H4 (cell line): ENCODE measurements around the gene PCDHB6. TPM values are rescaled to one million over a fixed set of nuclear protein-coding genes. Genes with fewer than 3 reads are reported as not detected.
"Not testable (repeated sequence)": the region's sequence is repeated elsewhere in the genome, so short reads cannot be mapped to it uniquely, and the experiment has no call there.

Experiments used
- DNase-seq: peaks from one replicate; pipeline ENCODE4 v3.0.0-alpha.2; 2015; ENCODE audit warnings: low spot score
- total RNA-seq: library from RNA; depleted of rRNA; stranded (reverse); fragments of >200 nt; shearing (Covaris generic); gene quantifications from 2 replicates; pipeline ENCODE4 v1.2.3, GENCODE V29; 2014; rRNA removed

PCDHB6 gene
- total RNA-seq = 3.6 and 4.1 TPM in 2 replicates

DNA sequence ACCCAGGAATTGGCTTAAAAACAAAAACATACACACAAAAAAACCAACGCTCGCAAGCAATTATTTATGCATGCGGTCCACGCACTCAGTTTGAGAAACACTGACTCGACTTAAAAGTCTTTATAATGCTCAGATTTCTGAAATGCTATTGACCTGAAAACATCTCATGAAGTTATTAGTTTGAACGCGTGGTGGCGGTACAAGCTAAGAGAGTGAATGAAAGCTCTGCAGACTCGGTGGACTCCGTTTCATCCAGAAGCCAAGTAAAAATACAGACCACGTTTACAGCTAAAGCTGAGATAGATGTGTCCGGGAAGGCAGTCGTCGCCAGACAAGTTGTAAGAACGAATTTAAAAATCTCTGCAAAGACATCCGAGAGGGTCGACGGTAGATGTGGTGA is at the start of gene PCDHB6:
TSS of gene PCDHB6 (plus strand) at position 246 of the 400 bp plus-strand sequence. CDS start 201 bp downstream, outside the sequence.
- DNase-seq = peak; percentile 34

- DNase-seq = no peak
Observed at GRCh38 chr5:141100243-141100805, 49.5 kb upstream of the PCDHB6 start, which contains the start of gene PCDHB3. Gene PCDHB3, plus strand, starts transcription at chr5:141100473. Its CDS starts 177 bp downstream, at chr5:141100650.

GRCh38 chr5:141101059-141101458 is 48.8 kb upstream of the PCDHB6 start:
- DNase-seq = no peak

GRCh38 chr5:141102070-141102469 is 47.8 kb upstream of the PCDHB6 start:
- DNase-seq = not testable (repeated sequence)

DNA sequence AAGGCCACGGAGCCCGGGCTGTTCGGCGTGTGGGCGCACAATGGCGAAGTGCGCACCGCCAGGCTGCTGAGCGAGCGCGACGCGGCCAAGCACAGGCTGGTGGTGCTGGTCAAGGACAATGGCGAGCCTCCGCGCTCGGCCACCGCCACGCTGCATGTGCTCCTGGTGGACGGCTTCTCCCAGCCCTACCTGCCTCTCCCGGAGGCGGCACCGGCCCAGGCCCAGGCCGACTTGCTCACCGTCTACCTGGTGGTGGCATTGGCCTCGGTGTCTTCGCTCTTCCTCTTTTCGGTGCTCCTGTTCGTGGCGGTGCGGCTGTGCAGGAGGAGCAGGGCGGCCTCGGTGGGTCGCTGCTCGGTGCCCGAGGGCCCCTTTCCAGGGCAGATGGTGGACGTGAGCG is 47.4 kb upstream of the PCDHB6 start:
- DNase-seq = not testable (repeated sequence)

- DNase-seq = no peak
Observed at GRCh38 chr5:141105350-141105749, 44.5 kb upstream of the PCDHB6 start.

DNA sequence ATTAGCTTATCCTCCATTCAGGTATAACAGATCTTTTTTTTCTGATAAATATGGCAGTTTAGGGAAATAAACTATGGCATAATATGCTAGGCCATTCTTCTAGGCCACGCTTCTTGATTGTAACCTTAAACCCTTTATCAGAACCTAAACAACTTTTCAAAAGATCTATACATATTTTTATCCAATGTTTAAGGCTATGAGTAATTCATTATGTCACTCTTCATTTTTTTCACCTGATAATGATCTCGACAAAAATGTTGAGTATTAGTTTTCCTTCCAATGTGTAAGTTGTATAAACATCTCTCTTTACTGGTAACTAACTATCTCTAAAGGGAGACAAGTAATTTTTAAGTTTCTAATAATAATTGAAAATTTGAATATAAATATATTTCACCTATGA is 30.6 kb upstream of the PCDHB6 start:
- DNase-seq = no peak

- DNase-seq = no peak
Observed at GRCh38 chr5:141121563-141121962, 28.3 kb upstream of the PCDHB6 start, which contains the start of gene PCDHB4. Gene PCDHB4, plus strand, starts transcription at chr5:141121818. Its CDS starts 181 bp downstream, at chr5:141121999.

DNA sequence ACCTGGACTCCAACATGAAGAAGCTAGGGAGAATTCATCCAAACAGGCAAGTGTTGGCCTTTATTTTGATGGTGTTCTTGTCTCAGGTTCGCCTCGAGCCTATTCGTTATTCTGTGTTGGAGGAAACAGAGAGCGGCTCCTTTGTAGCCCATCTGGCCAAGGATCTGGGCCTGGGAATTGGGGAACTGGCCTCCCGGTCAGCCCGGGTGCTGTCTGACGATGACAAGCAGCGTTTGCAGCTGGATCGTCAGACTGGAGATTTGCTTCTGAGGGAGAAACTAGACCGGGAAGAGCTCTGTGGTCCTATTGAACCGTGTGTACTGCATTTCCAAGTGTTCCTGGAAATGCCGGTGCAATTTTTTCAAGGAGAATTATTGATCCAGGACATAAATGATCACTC is 27.9 kb upstream of the PCDHB6 start:
- DNase-seq = no peak

DNA sequence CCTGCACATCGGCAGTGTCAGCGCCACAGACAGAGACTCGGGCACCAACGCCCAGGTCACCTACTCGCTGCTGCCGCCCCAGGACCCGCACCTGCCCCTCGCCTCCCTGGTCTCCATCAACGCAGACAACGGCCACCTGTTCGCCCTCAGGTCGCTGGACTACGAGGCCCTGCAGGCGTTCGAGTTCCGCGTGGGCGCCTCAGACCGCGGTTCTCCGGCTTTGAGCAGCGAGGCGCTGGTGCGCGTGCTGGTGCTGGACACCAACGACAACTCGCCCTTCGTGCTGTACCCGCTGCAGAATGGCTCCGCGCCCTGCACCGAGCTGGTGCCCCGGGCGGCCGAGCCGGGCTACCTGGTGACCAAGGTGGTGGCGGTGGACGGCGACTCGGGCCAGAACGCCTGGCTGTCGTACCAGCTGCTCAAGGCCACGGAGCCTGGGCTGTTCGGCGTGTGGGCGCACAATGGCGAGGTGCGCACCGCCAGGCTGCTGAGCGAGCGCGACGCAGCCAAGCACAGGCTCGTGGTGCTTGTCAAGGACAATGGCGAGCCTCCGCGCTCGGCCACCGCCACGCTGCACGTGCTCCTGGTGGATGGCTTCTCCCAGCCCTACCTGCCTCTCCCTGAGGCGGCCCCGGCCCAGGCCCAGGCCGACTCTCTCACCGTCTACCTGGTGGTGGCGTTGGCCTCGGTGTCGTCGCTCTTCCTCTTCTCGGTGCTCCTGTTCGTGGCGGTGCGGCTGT is 26.3 kb upstream of the PCDHB6 start:
- not testable (repeated sequence) for DNase-seq

DNA sequence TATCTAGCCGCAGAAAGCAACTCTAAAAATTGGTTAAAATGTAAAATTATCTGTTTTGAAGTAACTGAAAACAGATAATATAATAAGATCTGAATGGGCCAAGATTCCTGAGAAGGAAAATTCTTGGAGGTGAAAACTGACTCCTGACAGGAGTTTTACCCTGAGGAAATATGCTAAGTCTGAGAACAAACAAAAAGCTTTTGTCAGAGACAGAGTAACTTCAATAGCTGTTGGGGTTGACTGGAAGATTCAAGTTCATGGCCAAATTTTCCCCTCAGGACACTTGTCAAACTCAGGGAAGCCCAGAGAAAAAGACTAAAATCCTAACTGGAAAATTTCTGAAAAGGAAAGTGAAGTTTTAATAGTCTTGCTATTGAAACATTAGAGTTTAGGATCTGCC is 22.6 kb upstream of the PCDHB6 start:
- DNase-seq = no peak

DNA sequence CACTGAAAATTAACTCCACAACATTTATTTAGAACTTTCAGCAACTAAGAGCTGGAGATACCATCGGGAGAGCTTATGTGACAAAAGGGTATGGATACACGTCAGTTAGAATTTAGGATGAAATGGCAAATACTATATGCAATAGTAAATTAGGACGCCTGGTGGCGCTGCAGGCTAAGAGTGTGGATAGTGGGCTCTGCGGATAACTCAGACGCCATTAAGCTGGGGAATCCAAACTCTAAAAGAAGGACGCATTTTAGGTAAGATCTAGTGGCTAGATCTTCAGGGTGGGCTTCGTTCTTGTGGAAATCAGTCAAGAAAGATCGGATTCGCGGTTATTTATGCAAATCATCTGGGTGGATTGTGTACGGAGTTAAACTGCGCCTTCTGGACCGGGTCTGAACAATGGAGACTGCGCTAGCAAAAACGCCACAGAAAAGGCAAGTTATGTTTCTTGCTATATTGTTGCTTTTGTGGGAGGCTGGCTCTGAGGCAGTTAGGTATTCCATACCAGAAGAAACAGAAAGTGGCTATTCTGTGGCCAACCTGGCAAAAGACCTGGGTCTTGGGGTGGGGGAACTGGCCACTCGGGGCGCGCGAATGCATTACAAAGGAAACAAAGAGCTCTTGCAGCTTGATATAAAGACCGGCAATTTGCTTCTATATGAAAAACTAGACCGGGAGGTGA is 14.7 kb upstream of the PCDHB6 start, which contains the start of gene PCDHB5:
TSS of gene PCDHB5 (plus strand) at position 177 of the 688 bp plus-strand sequence. CDS start at position 406, 229 bp downstream.
- DNase-seq = no peak

DNA sequence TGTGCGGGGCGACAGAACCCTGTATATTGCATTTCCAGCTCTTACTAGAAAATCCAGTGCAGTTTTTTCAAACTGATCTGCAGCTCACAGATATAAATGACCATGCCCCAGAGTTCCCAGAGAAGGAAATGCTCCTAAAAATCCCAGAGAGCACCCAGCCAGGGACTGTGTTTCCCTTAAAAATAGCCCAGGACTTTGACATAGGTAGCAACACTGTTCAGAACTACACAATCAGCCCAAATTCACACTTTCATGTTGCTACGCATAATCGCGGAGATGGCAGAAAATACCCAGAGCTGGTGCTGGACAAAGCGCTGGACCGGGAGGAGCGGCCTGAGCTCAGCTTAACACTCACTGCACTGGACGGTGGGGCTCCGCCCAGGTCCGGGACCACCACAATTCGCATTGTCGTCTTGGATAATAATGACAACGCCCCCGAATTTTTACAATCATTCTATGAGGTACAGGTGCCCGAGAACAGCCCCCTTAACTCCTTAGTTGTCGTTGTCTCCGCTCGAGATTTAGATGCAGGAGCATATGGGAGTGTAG is 14.1 kb upstream of the PCDHB6 start:
- DNase-seq = no peak

DNA sequence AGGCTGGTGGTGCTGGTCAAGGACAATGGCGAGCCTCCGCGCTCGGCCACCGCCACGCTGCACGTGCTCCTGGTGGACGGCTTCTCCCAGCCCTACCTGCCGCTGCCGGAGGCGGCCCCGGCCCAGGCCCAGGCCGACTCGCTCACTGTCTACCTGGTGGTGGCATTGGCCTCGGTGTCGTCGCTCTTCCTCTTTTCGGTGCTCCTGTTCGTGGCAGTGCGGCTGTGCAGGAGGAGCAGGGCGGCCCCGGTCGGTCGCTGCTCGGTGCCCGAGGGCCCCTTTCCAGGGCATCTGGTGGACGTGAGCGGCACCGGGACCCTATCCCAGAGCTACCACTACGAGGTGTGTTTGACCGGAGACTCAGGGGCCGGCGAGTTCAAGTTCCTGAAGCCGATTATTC is 12.5 kb upstream of the PCDHB6 start:
- DNase-seq = not testable (repeated sequence)

GRCh38 chr5:141150224-141150992 is 551 bp downstream of the PCDHB6 start:
- DNase-seq = no peak

DNA sequence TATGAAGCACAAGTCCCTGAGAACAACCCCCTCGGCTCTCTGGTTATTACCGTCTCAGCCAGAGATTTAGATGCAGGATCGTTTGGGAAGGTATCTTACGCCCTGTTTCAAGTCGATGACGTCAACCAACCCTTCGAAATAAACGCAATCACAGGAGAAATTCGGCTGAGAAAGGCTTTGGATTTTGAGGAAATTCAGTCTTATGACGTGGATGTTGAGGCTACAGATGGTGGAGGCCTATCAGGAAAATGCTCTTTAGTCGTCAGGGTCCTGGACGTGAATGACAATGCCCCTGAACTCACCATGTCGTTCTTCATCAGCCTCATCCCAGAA is 1.1 kb downstream of the PCDHB6 start:
- DNase-seq = no peak

DNA sequence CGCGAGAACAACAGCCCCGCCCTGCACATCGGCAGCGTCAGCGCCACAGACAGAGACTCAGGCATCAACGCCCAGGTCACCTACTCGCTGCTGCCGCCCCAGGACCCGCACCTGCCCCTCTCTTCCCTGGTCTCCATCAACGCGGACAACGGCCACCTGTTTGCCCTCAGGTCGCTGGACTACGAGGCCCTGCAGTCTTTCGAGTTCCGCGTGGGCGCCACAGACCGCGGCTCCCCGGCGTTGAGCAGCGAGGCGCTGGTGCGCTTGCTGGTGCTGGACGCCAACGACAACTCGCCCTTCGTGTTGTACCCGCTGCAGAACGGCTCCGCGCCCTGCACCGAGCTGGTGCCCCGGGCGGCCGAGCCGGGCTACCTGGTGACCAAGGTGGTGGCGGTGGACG is 1.8 kb downstream of the PCDHB6 start:
- DNase-seq = not testable (repeated sequence)

GRCh38 chr5:141152096-141152495 is 2.2 kb downstream of the PCDHB6 start:
- not testable (repeated sequence) for DNase-seq

- DNase-seq = peak; percentile 57
Observed at GRCh38 chr5:141155540-141156374, 5.9 kb downstream of the PCDHB6 start.

- DNase-seq = not testable (repeated sequence)
Observed at GRCh38 chr5:141157356-141157755, 7.5 kb downstream of the PCDHB6 start.

- DNase-seq = not testable (repeated sequence)
Observed at GRCh38 chr5:141157901-141158300, 8.0 kb downstream of the PCDHB6 start.
